Endothelial cell of umbilical vein (primary cell): Measurements from ENCODE around the gene PILRB. TPM values are rescaled to one million over a fixed set of nuclear protein-coding genes. Genes with fewer than 3 reads are reported as not detected.
"Not testable (repeated sequence)": the region's sequence is repeated elsewhere in the genome, so short reads cannot be mapped to it uniquely, and the experiment has no call there.

Experiments used
- BruUV-seq: library from RNA; stranded (reverse); fragments of 400-500 nt; replicated peaks from 2 replicates; lab custom pipeline; 2021; lab: Mats Ljungman, UMichigan
- CTCF ChIA-PET: fragments of 300-600, 350-600 bp; sonication (Branson Sonifier 250); formaldehyde crosslinking; loops from one replicate; lab custom pipeline; 2021; ENCODE audit warnings: antibody characterized with exemption, inconsistent platforms; lab: Charles Lee
- POLR2A ChIA-PET: fragments of 300-600, 350-600 bp; sonication (Branson Sonifier 250); formaldehyde crosslinking; loops from one replicate; lab custom pipeline; 2021; ENCODE audit warnings: antibody characterized with exemption, inconsistent platforms; lab: Charles Lee
- DNase-seq: peaks from one replicate; pipeline ENCODE4 v3.0.0-alpha.2; 2011; ENCODE audit warnings: low read depth, low spot score
- FAIRE-seq: peaks from 2 replicates; lab custom pipeline; 2011; peaks lifted over from hg19 to GRCh38; lab: Jason Lieb, UNC
- H2AFZ ChIP-seq: 2 replicates; pipeline ENCODE4 v1.6.0; 2012; ENCODE audit warnings: low read depth, low read length, control low read depth, inconsistent platforms
- H3K27ac ChIP-seq: 2 replicates; pipeline ENCODE4 v1.5.1; 2011; ENCODE audit warnings: low read depth, mild to moderate bottlenecking, control low read depth, low read length, moderate library complexity; ENCODE audit not compliant: insufficient read depth
- H3K27me3 ChIP-seq, 2 experiments: 2 replicates each; pipeline versions ENCODE4 v1.6.0 to v1.6.1; 2011; ENCODE audit warnings: low read length in 2 of 2, mixed read lengths in 1 of 2; ENCODE audit not compliant: control insufficient read depth in 2 of 2, insufficient read depth in 2 of 2
- H3K36me3 ChIP-seq, 2 experiments: 2 replicates in 1 of 2; 3 replicates in 1 of 2; pipeline ENCODE4 v1.5.1; 2011; ENCODE audit warnings: low read length in 2 of 2, mild to moderate bottlenecking in 1 of 2, moderate library complexity in 1 of 2; ENCODE audit not compliant: control insufficient read depth in 2 of 2, insufficient read depth in 2 of 2; ENCODE audit errors: extremely low read depth in 1 of 2
- H3K4me1 ChIP-seq: 3 replicates; pipeline ENCODE4 v1.5.1; 2011; ENCODE audit warnings: mild to moderate bottlenecking, low read length; ENCODE audit not compliant: control insufficient read depth, insufficient read depth; ENCODE audit errors: extremely low read depth
- H3K4me2 ChIP-seq: 2 replicates; pipeline ENCODE4 v1.6.1; 2011; ENCODE audit warnings: low read length, control low read depth, mixed read lengths; ENCODE audit not compliant: insufficient read depth
- H3K4me3 ChIP-seq, 3 experiments: fragments of 200-600 bp in 1 of 3; sonication (generic), shearing (Covaris generic) in 1 of 3; replicated peaks in 1 of 3; 2 replicates each; pipeline ENCODE4 v1.5.1; 2011 to 2016; ENCODE audit warnings: control low read depth in 3 of 3, low read length in 3 of 3, mild to moderate bottlenecking in 2 of 3, inconsistent platforms in 1 of 3, low read depth in 1 of 3, moderate library complexity in 1 of 3; ENCODE audit not compliant: insufficient read depth in 1 of 3
- H3K79me2 ChIP-seq: 2 replicates; pipeline ENCODE4 v1.6.0; 2012; ENCODE audit warnings: low read length, inconsistent platforms; ENCODE audit not compliant: control insufficient read depth, insufficient read depth
- H3K9ac ChIP-seq: replicated peaks from 2 replicates; pipeline ENCODE3; 2011; ENCODE audit warnings: low read length, control low read depth; ENCODE audit not compliant: insufficient read depth; ENCODE audit errors: extremely low read depth
- H3K9me1 ChIP-seq: replicated peaks from 3 replicates; pipeline ENCODE4 v1.6.0; 2011; ENCODE audit warnings: mild to moderate bottlenecking, low read length; ENCODE audit not compliant: control insufficient read depth, insufficient read depth; ENCODE audit errors: extremely low read depth
- H3K9me3 ChIP-seq: replicated peaks from 2 replicates; pipeline ENCODE4 v1.5.1; 2012; ENCODE audit warnings: low read length, inconsistent platforms; ENCODE audit not compliant: control insufficient read depth, insufficient read depth
- H4K20me1 ChIP-seq: replicated peaks from 2 replicates; pipeline ENCODE3; 2011; ENCODE audit warnings: mild to moderate bottlenecking, low read length; ENCODE audit not compliant: control insufficient read depth, insufficient read depth; ENCODE audit errors: extremely low read depth
- CTCF ChIP-seq, 2 donors: IDR thresholded peaks; 1 replicate in 1 of 2; 2 replicates in 1 of 2; pipeline ENCODE4 v1.5.1; 2011; ENCODE audit warnings: low read length in 2 of 2, mild to moderate bottlenecking in 2 of 2, moderate library complexity in 2 of 2, control low read depth in 1 of 2, inconsistent platforms in 1 of 2, low read depth in 1 of 2; ENCODE audit not compliant: insufficient read depth in 1 of 2; ENCODE audit errors: extremely low read depth in 1 of 2
- GATA2 ChIP-seq: IDR thresholded peaks from 2 replicates; pipeline ENCODE4 v1.7.0; 2011; ENCODE audit warnings: low read depth, mild to moderate bottlenecking, moderate library complexity, mixed read lengths, low read length; ENCODE audit not compliant: insufficient read length, insufficient read depth
- MAX ChIP-seq: IDR thresholded peaks from 2 replicates; pipeline ENCODE4 v1.6.1; 2011; ENCODE audit not compliant: insufficient read depth, insufficient read length
- POLR2A ChIP-seq: IDR thresholded peaks from 2 replicates; pipeline ENCODE4 v1.6.1; 2012; ENCODE audit warnings: low read depth, mild to moderate bottlenecking, control low read depth, low read length
- POLR2AphosphoS5 ChIP-seq: IDR thresholded peaks from 2 replicates; pipeline ENCODE4 v1.6.1; 2012; ENCODE audit warnings: low read depth, mild to moderate bottlenecking, control low read depth, low read length, moderate library complexity; ENCODE audit not compliant: insufficient read depth
- dilution Hi-C: fragments of 300-500 bp; cut with MboI; formaldehyde crosslinking; loops from one replicate; pipeline ENCODE4 v1.15.0; 2019; ENCODE audit warnings: low sequenced_read_pairs; ENCODE audit not compliant: extremely low pct_ligation_motif_present
- intact Hi-C: fragments of 100-400 bp; cut with micrococcal nuclease; formaldehyde crosslinking; loops from one replicate; pipeline ENCODE4 v1.10.0; 2022
- polyA plus RNA-seq, 4 experiments: library from polyadenylated mRNA; depleted of rRNA in 3 of 4; stranded (reverse) in 3 of 4; unstranded in 1 of 4; fragments of >200 nt; gene quantifications; 2 replicates each; pipeline versions ENCODE4 v1.2.1 to v1.2.3, GENCODE V29; 2011 to 2012; ENCODE audit warnings: missing spikeins in 1 of 4
- total RNA-seq: library from RNA; stranded (reverse); gene quantifications from 2 replicates; pipeline ENCODE4 v1.2.3, GENCODE V29; 2021

The PILRB gene
- total and polyA plus RNA-seq, 2 donors (not counting 3 experiments of a cell fraction or from before 2014, with no cell fraction given): 42.5 to 45.2 TPM

- H2AFZ ChIP-seq, H3K9ac ChIP-seq, H3K27me3 ChIP-seq, H3K4me3 ChIP-seq, dilution Hi-C loops, H3K9me3 ChIP-seq, BruUV-seq, H3K9me1 ChIP-seq, POLR2A ChIA-PET, H4K20me1 ChIP-seq, H3K4me2 ChIP-seq, H3K27ac ChIP-seq, H3K4me1 ChIP-seq, FAIRE-seq: not testable (repeated sequence)
- peaks cover 21 to 25% of the 10 kb centered on the region in 2 experiments for H3K36me3 ChIP-seq
- DNase-seq: peak; percentile 55
- peak; percentile 16 to 47 for TF ChIP-seq CTCF (IDR thresholded peaks at IDR 0.05; ENCODE audit: extremely low read depth in 1 of 2, insufficient read depth in 1 of 2, low read depth in 1 of 2, low read length in 2 of 2)
- CTCF ChIA-PET: interaction anchor here (1.0 to 1.8 kb wide), 3 partner anchors 62 to 213 kb away, joined by 4 to 8 read pairs (median 8); no protein-coding TSS in a partner anchor
- intact Hi-C loops: loop anchor here (2.0 to 10.0 kb wide), 2 partner anchors 70 to 126 kb away; partner anchors contain the start of gene PVRIG
- H3K79me2 ChIP-seq: peaks cover 15% of the 10 kb centered on the region
Measured at GRCh38 chr7:100345288-100345672, 12.6 kb upstream of the PILRB start.

GRCh38 chr7:100346921-100347320, 11.0 kb upstream of the PILRB start:
- TF ChIP-seq POLR2A (no peak), POLR2AphosphoS5 (no peak), MAX (no peak), GATA2 (no peak), CTCF (IDR thresholded peaks at IDR 0.05; ENCODE audit: extremely low read depth in 1 of 2, insufficient read depth in 1 of 2, low read depth in 1 of 2, low read length in 2 of 2) (no peak)
- H4K20me1 ChIP-seq: no peaks in the 10 kb centered on the region
- H3K9me3 ChIP-seq: no peaks in the 10 kb centered on the region
- dilution Hi-C loops (no loop called here), intact Hi-C loops (loop anchor here (10.0 kb wide), 1 partner anchor 72 kb away; no protein-coding TSS in a partner anchor)
- no peaks in the 10 kb centered on the region for H3K27me3 ChIP-seq
- ChIA-PET CTCF (interaction anchor here (0.9 to 1.7 kb wide), 2 partner anchors 61 to 214 kb away, joined by 3 to 6 read pairs; no protein-coding TSS in a partner anchor), POLR2A (interaction anchor here (1.3 kb wide), 1 partner anchor 82 kb away, joined by 3 read pairs; no protein-coding TSS in a partner anchor)
- no peak overlapping the region for H3K4me2 ChIP-seq
- peaks cover 11% of the 10 kb centered on the region for H3K79me2 ChIP-seq
- no peak overlapping the region for H3K4me3 ChIP-seq
- no peak overlapping the region for H3K27ac ChIP-seq
- H3K9ac ChIP-seq: no peak overlapping the region
- BruUV-seq: no TSS peak
- no peaks in the 10 kb centered on the region for H3K9me1 ChIP-seq
- H3K4me1 ChIP-seq: peaks cover 4% of the 10 kb centered on the region
- peak; percentile 8 for FAIRE-seq
- DNase-seq: no peak
- no peak overlapping the region for H2AFZ ChIP-seq
- H3K36me3 ChIP-seq: peaks cover 26 to 34% of the 10 kb centered on the region in 2 experiments
